Pons (tissue), 1 donor: ENCODE data around the gene ITLN1.

Source experiments
- DNase-seq: peaks from one replicate; pipeline ENCODE4 v3.0.0-alpha.2; 2016; ENCODE audit warnings: low spot score

ITLN1 gene

DNA sequence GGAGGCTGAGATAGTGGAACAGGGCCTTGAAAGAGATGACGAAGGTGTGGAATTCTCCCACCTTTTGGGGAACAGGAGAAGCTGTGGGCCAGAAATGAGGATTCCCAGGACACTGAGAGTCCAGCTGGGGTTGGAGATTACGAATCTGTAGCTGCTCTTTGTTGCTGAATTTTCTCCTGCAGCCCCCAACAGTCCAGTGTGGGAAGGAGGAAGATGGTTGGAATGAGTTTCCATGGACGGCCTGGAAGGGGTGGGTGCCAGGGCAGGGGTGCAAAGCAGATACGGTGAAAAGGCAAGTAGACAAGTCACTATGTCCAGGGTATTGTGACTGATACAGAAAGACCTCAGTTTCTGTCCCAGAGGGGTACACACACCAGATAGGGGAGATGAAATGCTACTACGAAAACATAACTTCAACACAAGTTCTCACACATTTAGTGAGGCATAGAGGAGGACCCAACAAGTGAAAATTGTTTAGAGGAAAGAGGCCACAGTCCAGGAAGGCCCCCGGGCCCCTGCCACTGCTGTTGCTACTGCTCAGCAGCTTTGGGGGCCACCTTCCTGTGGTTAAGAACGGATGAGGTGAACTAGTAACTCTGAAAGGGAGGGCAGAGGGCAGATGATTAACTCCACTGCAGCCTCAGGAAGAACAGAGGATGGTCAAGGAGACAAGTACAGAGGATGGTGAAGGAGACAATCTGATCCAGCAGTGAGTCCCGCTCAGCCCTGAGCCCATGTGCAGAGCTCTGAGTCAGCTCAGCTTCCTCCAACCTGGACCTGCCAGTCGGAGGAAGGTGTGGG lies 29.6 kb downstream of the ITLN1 start:
- no peak for DNase-seq

- DNase-seq, result no peak
These were observed 31.2 kb downstream of the ITLN1 start for GRCh38 chr1:160853754-160854153.

DNA sequence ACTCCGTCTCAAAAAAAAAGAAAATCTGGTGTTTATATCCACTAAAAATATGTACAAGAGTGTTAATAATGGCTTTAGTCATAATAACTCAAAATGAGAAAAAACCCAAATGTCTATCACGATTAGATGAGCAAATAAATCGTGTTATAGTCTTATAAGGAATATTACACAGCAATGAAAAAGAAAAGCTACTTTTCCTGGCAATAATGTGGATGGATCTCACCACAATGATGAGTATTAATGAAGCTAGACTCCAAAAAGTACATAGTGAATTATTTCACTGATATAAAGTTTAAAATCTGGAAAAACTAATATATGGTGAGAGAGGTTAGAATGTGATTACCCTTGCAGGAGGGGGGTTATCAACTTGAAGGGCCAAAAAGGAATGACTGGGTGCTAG lies 32.0 kb downstream of the ITLN1 start:
- no peak for DNase-seq

DNA sequence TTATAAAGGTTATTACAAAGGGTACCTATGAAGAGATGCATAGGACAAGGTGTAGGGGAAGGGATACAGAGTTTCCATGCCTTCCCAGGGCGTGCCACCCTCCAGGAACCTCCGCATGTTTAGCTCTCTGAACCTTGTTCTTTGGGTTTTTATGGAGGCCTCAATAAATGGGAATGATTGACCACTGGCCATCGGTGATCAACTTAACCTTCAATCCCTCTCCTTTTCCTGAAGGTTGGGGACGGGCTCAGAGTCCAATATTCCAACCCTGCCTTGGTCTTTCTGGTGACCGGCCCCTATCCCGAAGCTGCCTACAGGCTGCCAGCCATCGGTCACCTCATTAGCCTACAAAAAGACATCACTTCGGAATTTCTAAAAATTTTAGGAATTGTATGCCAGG lies 34.0 kb downstream of the ITLN1 start:
- no peak for DNase-seq

DNA sequence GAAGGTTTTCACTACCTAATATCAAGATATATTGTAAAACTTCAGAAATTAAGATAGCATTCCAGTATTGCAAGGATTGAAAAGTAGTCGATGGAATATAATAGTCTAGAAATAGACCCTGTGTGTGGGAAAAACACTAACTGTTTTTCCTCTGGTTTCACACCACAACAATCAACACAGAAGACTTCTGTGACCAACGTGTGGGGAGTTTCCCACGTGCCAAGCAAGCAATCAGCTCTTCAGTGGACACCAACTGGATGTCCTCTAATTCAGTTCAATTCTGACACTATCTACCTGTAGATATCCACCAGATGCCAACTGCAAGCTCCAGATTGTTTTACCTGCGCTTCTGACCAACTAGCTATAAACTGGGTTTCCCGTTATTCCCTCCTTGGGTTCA lies 34.4 kb downstream of the ITLN1 start:
- no peak for DNase-seq

GRCh38 chr1:160846281-160846680 lies 38.7 kb downstream of the ITLN1 start:
- DNase-seq, result no peak

DNA sequence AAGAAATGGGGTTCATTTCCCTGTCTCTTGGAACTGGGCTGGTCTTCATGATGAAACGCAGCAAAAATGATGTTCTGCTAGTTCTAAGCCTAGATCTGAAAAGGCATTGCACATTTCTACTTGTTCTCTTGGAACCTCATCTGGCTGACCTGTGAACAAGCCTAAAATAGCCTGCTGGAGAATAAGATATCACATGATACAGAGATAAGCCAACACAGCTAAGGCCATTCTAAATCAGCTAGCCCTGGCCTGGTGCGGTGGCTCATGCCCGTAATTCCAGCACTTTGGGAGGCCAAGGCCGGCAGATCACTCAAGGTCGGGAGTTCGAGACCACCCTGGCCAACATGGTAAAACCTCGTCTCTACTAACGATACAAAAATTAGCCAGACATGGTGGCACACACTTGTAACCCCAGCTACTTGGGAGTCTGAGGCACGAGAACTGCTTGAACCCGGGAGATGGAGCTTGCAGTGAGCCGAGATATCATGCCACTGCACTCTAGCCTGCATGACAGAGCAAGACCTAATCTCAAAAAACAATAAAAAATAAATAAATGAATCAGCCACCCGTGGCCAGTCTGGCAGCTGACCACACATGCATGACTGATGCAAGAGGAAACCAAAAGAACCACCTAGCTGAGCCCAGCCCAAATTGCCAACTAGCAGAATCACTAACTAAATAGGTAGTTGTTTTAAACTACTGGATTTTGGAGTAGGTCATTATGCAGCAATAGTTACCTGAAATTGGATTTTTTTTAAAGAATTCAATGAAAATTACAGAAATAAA lies 40.3 kb downstream of the ITLN1 start:
- no peak for DNase-seq

DNA sequence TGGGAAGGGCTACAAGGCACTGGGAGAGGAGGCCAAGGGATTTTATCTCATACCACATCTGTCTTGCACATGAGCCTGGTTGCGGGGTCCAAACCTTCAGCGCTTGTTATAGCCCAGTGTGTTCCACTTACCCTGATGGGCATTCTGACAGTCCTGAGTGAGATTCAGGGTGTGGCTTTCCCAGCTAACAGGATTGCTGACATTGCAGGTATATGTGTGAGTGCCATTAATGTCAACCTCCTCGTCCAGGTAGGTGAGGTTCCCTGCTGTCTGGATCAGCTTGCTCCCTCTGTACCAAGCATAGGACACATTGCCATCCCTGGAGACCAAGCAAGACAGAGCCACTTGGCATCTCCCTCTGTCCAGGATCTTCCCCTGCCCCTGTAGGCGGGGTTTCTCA lies 43.9 kb downstream of the ITLN1 start:
- no peak for DNase-seq

- no peak for DNase-seq
These were observed 45.2 kb downstream of the ITLN1 start for GRCh38 chr1:160839746-160840145.

DNA sequence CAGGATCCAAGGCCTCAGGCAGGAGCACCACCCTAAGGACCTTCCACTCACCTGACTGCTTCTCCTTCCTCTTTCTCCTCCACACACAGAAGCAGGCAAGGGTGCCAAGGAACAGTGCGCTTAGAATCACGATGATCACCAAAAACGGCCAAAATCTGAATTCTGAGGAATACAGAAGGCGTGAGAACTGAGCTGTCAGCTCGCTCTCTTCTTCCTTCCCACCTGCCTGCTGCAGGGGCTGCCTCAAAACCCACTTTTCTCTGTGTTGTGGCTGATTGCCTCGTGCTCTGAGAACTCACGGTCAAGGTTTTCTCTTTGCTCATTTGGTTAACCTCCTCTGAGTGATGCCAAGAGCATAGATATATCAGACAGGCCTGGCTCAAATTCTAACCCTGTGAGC lies 46.1 kb downstream of the ITLN1 start:
- no peak for DNase-seq

GRCh38 chr1:160837558-160838205 lies 47.3 kb downstream of the ITLN1 start:
- DNase-seq, result peak; percentile 17

- peak; percentile 13 for DNase-seq
These were observed 47.9 kb downstream of the ITLN1 start for GRCh38 chr1:160836981-160837557.

- no peak for DNase-seq
These were observed 48.4 kb downstream of the ITLN1 start for GRCh38 chr1:160836561-160836960.

- DNase-seq, result no peak
These were observed 49.2 kb downstream of the ITLN1 start for GRCh38 chr1:160835751-160836150.

GRCh38 chr1:160834945-160835565 lies 49.9 kb downstream of the ITLN1 start:
- DNase-seq, result peak; percentile 46

DNA sequence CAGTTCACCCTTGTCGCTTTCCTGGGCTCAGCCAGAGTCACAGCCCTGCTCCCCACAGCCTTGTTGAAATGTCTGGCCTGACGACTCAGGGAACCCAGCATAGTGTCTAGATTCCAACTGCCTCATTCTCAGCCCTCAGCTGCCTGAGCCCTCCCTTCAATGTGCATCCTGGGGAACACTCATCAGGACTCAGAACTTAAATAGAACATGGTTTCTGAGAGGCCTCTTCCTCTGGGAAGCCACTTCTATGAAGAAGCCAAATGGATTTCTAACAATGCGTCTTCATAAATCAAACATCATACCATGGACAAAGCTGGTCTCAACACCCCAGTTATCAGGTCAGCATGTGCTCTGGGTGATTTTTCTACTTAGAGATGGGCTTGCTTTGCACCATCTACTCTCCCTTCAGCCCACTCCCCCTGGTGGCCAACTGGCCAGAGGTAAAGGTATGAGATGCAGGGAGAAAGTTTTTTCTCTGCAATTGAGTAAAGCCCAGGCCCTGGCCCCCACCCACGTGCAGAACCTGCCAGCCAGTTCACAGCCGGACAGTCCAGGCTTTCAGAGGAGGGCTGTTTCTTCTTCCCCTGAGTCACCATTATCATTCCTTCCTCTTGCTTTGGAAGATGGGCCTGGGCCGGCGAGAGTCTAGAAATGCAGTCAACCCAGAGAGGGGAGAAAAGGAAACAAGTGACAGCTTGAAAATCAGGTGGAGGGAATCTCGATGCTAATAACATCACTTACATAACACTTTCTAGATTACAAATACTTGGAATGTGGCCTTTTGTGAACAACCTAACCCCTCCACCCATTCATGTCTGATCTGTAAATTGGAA lies 54.4 kb downstream of the ITLN1 start:
- DNase-seq, result peak; percentile 41

- no peak for DNase-seq
These were observed 55.2 kb downstream of the ITLN1 start for GRCh38 chr1:160829766-160830165.

DNA sequence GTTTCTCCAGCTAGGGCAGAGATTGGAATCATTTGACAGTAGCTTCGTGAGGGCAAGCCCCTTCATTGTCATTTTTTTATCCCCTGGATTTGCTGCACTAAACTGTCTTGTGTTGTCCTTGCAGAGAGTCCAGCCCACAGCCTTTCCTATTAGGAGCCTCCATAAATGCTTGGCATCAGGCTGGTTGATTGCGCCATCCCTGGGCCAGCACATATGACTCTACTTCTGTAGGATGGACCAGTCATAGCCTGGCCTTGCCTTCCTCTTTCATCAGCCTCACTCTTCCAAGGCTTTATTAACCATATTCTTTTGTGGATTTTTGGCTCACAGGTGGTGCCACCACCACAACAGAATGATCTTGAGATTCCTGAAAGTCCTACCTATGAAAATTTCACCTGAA lies 57.6 kb downstream of the ITLN1 start:
- DNase-seq, result no peak

- DNase-seq, result no peak
These were observed 58.4 kb downstream of the ITLN1 start for GRCh38 chr1:160826546-160826945.
